ENCODE results near the gene ITPR3.

DNA sequence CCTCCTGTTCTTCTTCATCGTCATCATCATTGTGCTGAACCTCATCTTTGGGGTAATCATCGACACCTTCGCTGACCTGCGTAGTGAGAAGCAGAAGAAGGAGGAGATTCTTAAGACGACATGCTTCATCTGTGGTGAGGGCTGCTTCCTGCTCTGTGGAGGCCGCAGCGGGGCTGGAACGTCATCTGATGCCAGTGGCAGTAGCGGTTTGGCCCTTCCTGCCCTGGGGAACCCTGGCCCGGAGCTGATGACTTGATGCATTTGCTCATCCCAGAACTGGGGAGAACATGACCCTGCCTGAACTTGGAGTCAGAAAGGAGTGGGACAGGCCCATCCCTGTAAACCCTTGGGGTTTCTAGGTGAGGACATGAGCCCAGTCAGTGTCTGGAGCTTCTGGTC is 71.6 kb downstream of the ITPR3 start:
- no peak for TF ChIP-seq CTCF (IDR thresholded peaks at IDR 0.05)
- no peak for TF ChIP-seq POLR2A (IDR thresholded peaks at IDR 0.05)
- TF ChIP-seq POLR2AphosphoS5 (IDR thresholded peaks at IDR 0.05), result no peak

Data from suprapubic skin (tissue), 4 donors.